GM18517 (cell line): ENCODE data around the gene SMIM27.
"Not testable (repeated sequence)": the region's sequence is repeated elsewhere in the genome, so short reads cannot be mapped to it uniquely, and the experiment has no call there.

Experiments
- ATAC-seq: cut with Tn5 transposase; IDR thresholded peaks from one replicate; pipeline ENCODE4 v1.9.1; 2021; ENCODE audit warnings: mild to moderate bottlenecking, moderate library complexity; ENCODE audit not compliant: unreplicated experiment

Gene SMIM27

DNA sequence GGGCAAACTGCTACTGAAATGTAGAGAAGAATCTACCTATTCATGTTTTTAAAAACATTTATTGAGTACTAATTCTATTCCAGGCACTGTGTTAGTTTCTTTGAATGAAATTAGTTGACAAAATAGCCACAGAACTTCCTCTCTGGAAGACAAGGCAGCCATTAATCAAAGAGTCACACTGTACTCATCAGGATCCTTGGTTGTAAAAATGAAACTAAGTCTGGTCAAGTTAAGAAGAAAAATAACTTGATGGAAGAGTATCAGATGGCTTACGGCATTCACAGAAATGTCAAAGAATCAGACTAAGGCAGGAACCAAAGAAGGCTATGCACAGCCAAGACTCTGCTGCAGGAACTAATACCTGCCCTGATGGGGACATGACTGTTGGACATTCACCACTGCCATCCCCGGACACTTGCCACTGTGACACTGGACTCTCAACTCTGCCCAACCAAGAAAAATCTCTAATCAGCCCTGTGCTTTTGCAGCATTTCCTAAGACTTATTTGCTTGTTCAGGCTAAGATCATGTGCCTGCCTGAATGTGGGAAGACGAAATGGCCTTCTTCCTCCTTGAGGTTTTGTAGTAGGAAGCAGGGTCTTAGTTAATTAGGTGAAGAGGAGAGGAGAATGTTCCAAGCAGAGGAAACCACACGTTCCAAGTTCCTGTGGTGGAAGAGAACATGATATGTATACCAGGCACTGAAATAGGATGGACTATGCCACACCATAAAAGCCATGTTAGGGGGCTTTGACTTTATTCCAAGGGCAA, 44.2 kb downstream of the SMIM27 start:
- no peak for ATAC-seq

DNA sequence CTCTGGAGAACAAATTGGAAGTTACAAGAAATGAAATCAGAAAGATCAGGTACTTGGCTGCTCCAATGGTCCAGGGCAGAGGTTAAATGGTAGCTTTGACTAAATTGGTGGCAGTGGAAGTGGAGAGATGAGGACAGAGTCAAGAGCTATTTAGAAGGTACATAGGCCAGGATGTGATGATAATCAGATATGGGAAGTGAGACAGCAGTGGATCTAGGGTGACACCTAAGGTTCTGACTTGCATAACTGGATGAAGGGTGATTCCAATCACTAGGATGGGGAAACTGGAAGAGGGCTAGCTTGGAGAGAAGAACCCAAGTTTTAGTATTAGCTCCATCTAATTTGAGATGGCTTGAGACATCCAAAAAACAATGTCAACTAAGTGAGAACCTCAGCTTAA, 44.8 kb downstream of the SMIM27 start:
- ATAC-seq, result no peak

DNA sequence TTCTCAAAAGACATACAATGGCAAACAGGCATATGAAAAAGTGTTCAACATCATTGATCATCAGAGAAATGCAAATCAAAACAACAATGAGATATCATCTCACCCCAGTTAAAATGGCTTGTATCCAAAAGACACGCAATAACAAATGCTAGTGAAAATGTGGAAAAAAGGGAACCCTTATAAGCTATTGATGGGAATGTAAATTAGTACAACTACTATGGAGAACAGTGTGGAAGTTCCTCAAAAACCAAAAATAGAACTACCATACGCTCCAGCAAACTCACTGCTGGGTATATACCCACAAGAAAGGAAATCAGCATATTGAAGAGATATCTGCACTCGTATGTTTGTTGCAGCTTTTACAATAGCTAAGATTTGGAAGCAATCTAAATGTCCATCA, 46.9 kb downstream of the SMIM27 start:
- not testable (repeated sequence) for ATAC-seq
